H4 (cell line): Measurements from ENCODE around the gene GALNT12. TPM values are rescaled to one million over a fixed set of nuclear protein-coding genes. Genes with fewer than 3 reads are reported as not detected.

Source experiments
- DNase-seq: peaks from one replicate; pipeline ENCODE4 v3.0.0-alpha.2; 2015; ENCODE audit warnings: low spot score
- total RNA-seq: library from RNA; depleted of rRNA; stranded (reverse); fragments of >200 nt; shearing (Covaris generic); gene quantifications from 2 replicates; pipeline ENCODE4 v1.2.3, GENCODE V29; 2014

GALNT12 gene
- total RNA-seq, 1 experiment from 2014 or later: 3.6 TPM

GRCh38 chr9:98801969-98802371, 5.5 kb upstream of the GALNT12 start:
- no peak for DNase-seq

- no peak for DNase-seq
These were observed 3.4 kb upstream of the GALNT12 start for GRCh38 chr9:98804083-98804482.

GRCh38 chr9:98805506-98806272, 1.8 kb upstream of the GALNT12 start:
- no peak for DNase-seq

GRCh38 chr9:98806394-98807035, 955 bp upstream of the GALNT12 start:
- DNase-seq: no peak

- no peak for DNase-seq
These were observed 335 bp downstream of the GALNT12 start for GRCh38 chr9:98807814-98808195.

GRCh38 chr9:98808411-98808815, 943 bp downstream of the GALNT12 start:
- no peak for DNase-seq

GRCh38 chr9:98808875-98809274, 1.4 kb downstream of the GALNT12 start:
- DNase-seq: no peak

- DNase-seq: no peak
These were observed 2.0 kb downstream of the GALNT12 start for GRCh38 chr9:98809311-98810101.

- no peak for DNase-seq
These were observed 2.8 kb downstream of the GALNT12 start for GRCh38 chr9:98810102-98810842.

GRCh38 chr9:98811051-98811650, 3.7 kb downstream of the GALNT12 start:
- DNase-seq: no peak

- no peak for DNase-seq
These were observed 8.0 kb downstream of the GALNT12 start for GRCh38 chr9:98815391-98815951.

GRCh38 chr9:98818764-98819163, 11.3 kb downstream of the GALNT12 start:
- no peak for DNase-seq

GRCh38 chr9:98819231-98819630, 11.8 kb downstream of the GALNT12 start:
- no peak for DNase-seq

GRCh38 chr9:98821831-98822230, 14.4 kb downstream of the GALNT12 start:
- no peak for DNase-seq

GRCh38 chr9:98822661-98823060, 15.2 kb downstream of the GALNT12 start:
- DNase-seq: no peak

GRCh38 chr9:98823666-98824334, 16.3 kb downstream of the GALNT12 start:
- no peak for DNase-seq

GRCh38 chr9:98825414-98825813, 17.9 kb downstream of the GALNT12 start:
- DNase-seq: no peak

GRCh38 chr9:98826716-98827115, 19.2 kb downstream of the GALNT12 start:
- no peak for DNase-seq

GRCh38 chr9:98829766-98830165, 22.3 kb downstream of the GALNT12 start:
- no peak for DNase-seq

GRCh38 chr9:98830554-98830953, 23.1 kb downstream of the GALNT12 start:
- DNase-seq: no peak

GRCh38 chr9:98831696-98832095, 24.2 kb downstream of the GALNT12 start:
- DNase-seq: no peak
